ENCODE measurements around the gene DEDD2.

DEDD2 gene

DNA sequence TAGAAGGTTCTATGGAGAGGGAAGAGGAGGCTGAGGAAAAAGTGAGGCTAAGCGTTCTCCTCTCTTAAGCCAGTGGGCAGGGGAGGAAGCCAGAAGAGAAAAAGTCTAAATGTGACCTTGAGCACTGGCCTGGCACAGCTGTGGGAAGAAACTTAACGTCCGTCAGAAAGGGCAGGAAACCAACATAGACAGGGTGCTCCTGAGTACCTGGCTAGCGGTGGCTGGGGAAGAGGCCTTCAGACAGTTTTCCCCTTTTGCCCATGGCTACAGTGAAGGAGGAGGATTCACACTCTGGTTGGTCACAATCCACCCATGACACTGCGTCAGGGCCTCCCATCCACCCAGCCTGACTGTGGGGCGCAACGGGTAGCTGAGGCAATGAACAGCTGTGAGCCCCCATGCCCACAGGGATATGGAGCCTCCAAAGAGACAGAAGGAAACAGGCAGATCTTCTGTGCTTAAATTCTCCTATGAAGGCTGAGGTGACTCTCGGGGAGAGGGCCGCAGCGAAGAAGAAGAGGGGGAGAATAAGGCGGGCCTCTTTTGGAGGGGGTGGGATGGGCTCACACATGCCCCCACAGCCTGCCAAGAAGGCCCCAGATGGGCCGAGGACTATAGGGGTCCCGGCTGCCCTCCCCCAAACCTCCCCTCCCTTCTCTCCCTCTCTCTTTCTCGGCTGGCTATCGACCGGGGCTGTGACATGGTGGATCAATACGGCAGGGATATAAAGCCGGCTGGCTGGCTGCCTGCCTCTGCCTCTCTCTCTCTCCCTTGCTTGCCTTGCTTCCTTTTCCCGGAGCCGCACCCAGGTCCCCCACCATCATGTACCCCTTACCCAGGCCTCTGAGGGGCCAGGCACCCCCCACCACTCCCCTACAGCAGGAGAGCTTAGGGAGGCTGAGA is 65.4 kb downstream of the DEDD2 start:
- FAIRE-seq (no peak), DNase-seq (ENCODE audit: insufficient read length, low spot score) (no peak)

- FAIRE-seq = no peak
- no peak for DNase-seq (ENCODE audit: insufficient read length, low spot score)
Observed at GRCh38 chr19:42150911-42151361, 66.5 kb downstream of the DEDD2 start.

DNA sequence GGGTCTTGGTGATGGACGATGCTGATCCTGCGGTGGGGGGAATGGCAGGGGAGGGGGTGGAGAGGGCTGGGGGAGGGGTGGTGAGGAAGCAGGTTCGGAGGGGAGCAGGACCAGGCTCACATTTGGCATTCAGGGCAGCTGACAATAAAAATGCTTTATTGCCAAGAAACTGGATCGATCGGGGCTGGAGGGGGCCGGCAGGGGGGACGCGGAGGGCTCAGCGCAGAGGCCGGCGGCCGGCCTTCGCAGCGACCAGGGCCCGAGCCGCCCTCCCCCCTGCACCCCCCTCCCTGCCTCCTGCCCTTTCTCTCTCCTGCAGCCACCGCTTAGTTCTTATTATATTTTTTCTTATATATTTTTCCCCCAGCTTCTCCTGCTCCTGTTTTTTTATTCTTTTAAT is 67.1 kb downstream of the DEDD2 start:
- DNase-seq (ENCODE audit: insufficient read length, low spot score) (no peak), FAIRE-seq (no peak)

DNA sequence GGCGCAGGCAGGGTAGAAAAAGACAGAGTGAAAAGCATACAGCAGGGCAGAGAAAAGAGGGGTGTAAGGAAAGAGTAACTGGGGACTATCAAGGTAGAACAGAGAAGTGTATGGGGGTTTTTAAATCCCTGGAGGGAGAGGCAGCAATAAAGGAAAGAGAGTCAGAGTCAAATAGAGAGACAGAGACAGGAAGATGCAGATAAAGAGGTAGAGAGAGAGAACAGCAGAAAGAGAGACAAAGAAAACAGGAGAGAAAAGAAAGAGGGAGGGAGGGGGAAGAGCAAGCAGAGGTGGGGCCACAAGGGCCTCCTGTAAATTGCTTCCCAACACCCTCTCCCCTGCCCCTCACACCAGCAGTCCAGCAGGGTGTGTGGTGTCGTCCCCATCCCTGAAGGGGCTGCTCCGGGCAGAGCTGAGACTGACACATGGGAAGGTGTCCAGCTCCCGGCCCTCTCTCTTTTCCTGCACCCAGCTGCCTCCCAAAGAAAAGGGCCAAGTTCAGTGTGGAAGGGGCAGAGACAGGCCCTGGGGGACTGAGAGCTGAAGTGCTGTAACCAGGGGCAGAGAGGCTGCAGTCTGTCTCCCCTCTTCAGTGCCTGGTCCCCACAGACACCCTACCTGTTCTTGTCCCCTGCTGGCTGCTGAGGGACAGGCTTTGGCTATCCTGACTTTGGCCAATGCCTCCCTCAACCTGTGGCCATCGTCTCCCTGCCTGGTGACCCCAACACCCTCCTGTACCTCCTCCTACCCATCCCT is 67.9 kb downstream of the DEDD2 start:
- FAIRE-seq = no peak
- no peak for DNase-seq (ENCODE audit: insufficient read length, low spot score)
